Mucosa of gallbladder (tissue), 1 donor: Measurements from ENCODE around the gene CCHCR1. TPM values are rescaled to one million over a fixed set of nuclear protein-coding genes. Genes with fewer than 3 reads are reported as not detected.

Experiments
- DNase-seq: peaks from one replicate; pipeline ENCODE4 v3.0.0-alpha.2; 2020; ENCODE audit warnings: low spot score
- total RNA-seq: library from RNA; stranded (reverse); gene quantifications from one replicate; pipeline ENCODE4 v1.2.1, GENCODE V29; 2021
- donor health status: DM: no; HTN: no; CAD: no.

The CCHCR1 gene
- total RNA-seq, 1 donor from 2014 or later: 28.8 TPM

GRCh38 chr6:31103136-31103535 is 54.5 kb downstream of the CCHCR1 start:
- DNase-seq: no peak

GRCh38 chr6:31098449-31098938 is 59.1 kb downstream of the CCHCR1 start:
- DNase-seq: no peak

GRCh38 chr6:31096656-31097055 is 60.9 kb downstream of the CCHCR1 start:
- DNase-seq: no peak

GRCh38 chr6:31096215-31096614 is 61.4 kb downstream of the CCHCR1 start:
- no peak for DNase-seq

- peak; percentile 43 for DNase-seq
These were observed 63.2 kb downstream of the CCHCR1 start for GRCh38 chr6:31094389-31094881.

- DNase-seq: no peak
These were observed 64.7 kb downstream of the CCHCR1 start for GRCh38 chr6:31092769-31093505.

Other genes starting within 250 kb of the CCHCR1 start
- 37.0 TPM for gene GTF2H4, start 249.6 kb downstream of the CCHCR1 start, total RNA-seq
- gene VARS2, start 243.6 kb downstream of the CCHCR1 start, total RNA-seq: 61.4 TPM
- gene SFTA2, start 225.6 kb downstream of the CCHCR1 start, total RNA-seq: 149 TPM
- gene MUCL3, start 216.8 kb downstream of the CCHCR1 start, total RNA-seq: 93.5 TPM
- gene MUC21, start 174.1 kb downstream of the CCHCR1 start, total RNA-seq: 7.1 TPM
- gene MUC22, start 147.3 kb downstream of the CCHCR1 start, total RNA-seq: not detected
- gene C6orf15, start 45.2 kb downstream of the CCHCR1 start, total RNA-seq: not detected
- 11.0 TPM for gene PSORS1C1, start 43.0 kb downstream of the CCHCR1 start, total RNA-seq
- 0.17 TPM for gene CDSN, start 37.4 kb downstream of the CCHCR1 start, total RNA-seq
- not detected for gene PSORS1C2, start 18.7 kb downstream of the CCHCR1 start, total RNA-seq
- gene TCF19, start 787 bp upstream of the CCHCR1 start, total RNA-seq: 4.8 TPM
- gene POU5F1, start 12.9 kb upstream of the CCHCR1 start, total RNA-seq: 9.7 TPM
- 601 TPM for gene HLA-C, start 114.3 kb upstream of the CCHCR1 start, total RNA-seq
- 1,432 TPM for gene HLA-B, start 199.4 kb upstream of the CCHCR1 start, total RNA-seq
- gene MICA, start 245.8 kb upstream of the CCHCR1 start, total RNA-seq: 31.7 TPM